ENCODE data around the gene PPT2. TPM values are rescaled to one million over a fixed set of nuclear protein-coding genes. Genes with fewer than 3 reads are reported as not detected.

Gene PPT2
- total and polyA plus RNA-seq, 2 donors (not counting 3 experiments of a cell fraction or from before 2014, with no cell fraction given): 27.2 to 47.3 TPM

GRCh38 chr6:32139590-32139989, 14.4 kb upstream of the PPT2 start:
- H3K79me2 ChIP-seq (ENCODE audit: control insufficient read depth, insufficient read depth, low read length): no peaks in the 10 kb centered on the region
- H3K27ac ChIP-seq (ENCODE audit: insufficient read depth, low read depth, low read length): no peak overlapping the region
- H3K9me3 ChIP-seq (replicated peaks; ENCODE audit: control insufficient read depth, insufficient read depth, low read length): no peaks in the 10 kb centered on the region
- BruUV-seq (replicated peaks): no TSS peak
- no peak overlapping the region for H3K4me2 ChIP-seq (ENCODE audit: insufficient read depth, low read length)
- H3K9ac ChIP-seq (replicated peaks; ENCODE audit: extremely low read depth, insufficient read depth, low read length): no peak overlapping the region
- ChIA-PET CTCF (interaction anchor here (0.7 kb wide), 1 partner anchor 1220 kb away, joined by 3 read pairs; no protein-coding TSS in a partner anchor), POLR2A (no interaction called here)
- DNase-seq (ENCODE audit: low read depth, low spot score): no peak
- H2AFZ ChIP-seq (ENCODE audit: low read depth, low read length): no peak overlapping the region
- no peaks in the 10 kb centered on the region for H3K36me3 ChIP-seq (ENCODE audit: control insufficient read depth in 2 of 2, extremely low read depth in 1 of 2, insufficient read depth in 2 of 2, low read length in 2 of 2)
- no peak for FAIRE-seq
- intact Hi-C loops (cut with micrococcal nuclease) (no loop called here), dilution Hi-C loops (cut with MboI; ENCODE audit: extremely low pct_ligation_motif_present, low sequenced_read_pairs) (no loop called here)
- H3K27me3 ChIP-seq (ENCODE audit: control insufficient read depth in 2 of 2, insufficient read depth in 2 of 2, low read length in 2 of 2): peaks cover 8 to 10% of the 10 kb centered on the region in 2 experiments
- H3K4me1 ChIP-seq (ENCODE audit: control insufficient read depth, extremely low read depth, insufficient read depth, low read length): no peaks in the 10 kb centered on the region
- no peaks in the 10 kb centered on the region for H4K20me1 ChIP-seq (replicated peaks; ENCODE audit: control insufficient read depth, extremely low read depth, insufficient read depth, low read length)
- no peak overlapping the region for H3K4me3 ChIP-seq (replicated peaks in 1 of 3; ENCODE audit: insufficient read depth in 1 of 3, low read depth in 1 of 3, low read length in 3 of 3)
- no peaks in the 10 kb centered on the region for H3K9me1 ChIP-seq (replicated peaks; ENCODE audit: control insufficient read depth, extremely low read depth, insufficient read depth, low read length)
- TF ChIP-seq MYC (IDR thresholded peaks at IDR 0.05; ENCODE audit: low read depth, low read length) (no peak), JUN (IDR thresholded peaks at IDR 0.05; ENCODE audit: borderline replicate concordance, insufficient read depth, insufficient read length, low read depth) (no peak), EZH2 (IDR thresholded peaks at IDR 0.05; ENCODE audit: borderline replicate concordance, low read depth, low read length, severe bottlenecking) (no peak), POLR2AphosphoS5 (IDR thresholded peaks at IDR 0.05; ENCODE audit: insufficient read depth, low read depth, low read length) (no peak), FOS (IDR thresholded peaks at IDR 0.05; ENCODE audit: borderline replicate concordance, insufficient read depth, low read length) (no peak), GATA2 (IDR thresholded peaks at IDR 0.05; ENCODE audit: insufficient read depth, insufficient read length, low read depth, low read length) (no peak), POLR2A (IDR thresholded peaks at IDR 0.05; ENCODE audit: low read depth, low read length) (no peak)
- TF ChIP-seq, protein P1, sequence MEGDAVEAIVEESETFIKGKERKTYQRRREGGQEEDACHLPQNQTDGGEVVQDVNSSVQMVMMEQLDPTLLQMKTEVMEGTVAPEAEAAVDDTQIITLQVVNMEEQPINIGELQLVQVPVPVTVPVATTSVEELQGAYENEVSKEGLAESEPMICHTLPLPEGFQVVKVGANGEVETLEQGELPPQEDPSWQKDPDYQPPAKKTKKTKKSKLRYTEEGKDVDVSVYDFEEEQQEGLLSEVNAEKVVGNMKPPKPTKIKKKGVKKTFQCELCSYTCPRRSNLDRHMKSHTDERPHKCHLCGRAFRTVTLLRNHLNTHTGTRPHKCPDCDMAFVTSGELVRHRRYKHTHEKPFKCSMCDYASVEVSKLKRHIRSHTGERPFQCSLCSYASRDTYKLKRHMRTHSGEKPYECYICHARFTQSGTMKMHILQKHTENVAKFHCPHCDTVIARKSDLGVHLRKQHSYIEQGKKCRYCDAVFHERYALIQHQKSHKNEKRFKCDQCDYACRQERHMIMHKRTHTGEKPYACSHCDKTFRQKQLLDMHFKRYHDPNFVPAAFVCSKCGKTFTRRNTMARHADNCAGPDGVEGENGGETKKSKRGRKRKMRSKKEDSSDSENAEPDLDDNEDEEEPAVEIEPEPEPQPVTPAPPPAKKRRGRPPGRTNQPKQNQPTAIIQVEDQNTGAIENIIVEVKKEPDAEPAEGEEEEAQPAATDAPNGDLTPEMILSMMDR (IDR thresholded peaks at IDR 0.05; ENCODE audit: extremely low read depth in 1 of 2, insufficient read depth in 1 of 2, low read depth in 1 of 2, low read length in 2 of 2): no peak
- TF ChIP-seq, protein P2, sequence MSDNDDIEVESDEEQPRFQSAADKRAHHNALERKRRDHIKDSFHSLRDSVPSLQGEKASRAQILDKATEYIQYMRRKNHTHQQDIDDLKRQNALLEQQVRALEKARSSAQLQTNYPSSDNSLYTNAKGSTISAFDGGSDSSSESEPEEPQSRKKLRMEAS (IDR thresholded peaks at IDR 0.05; ENCODE audit: insufficient read depth, insufficient read length): no peak

Data from endothelial cell of umbilical vein (primary cell).